NB4 (cell line): ENCODE data around the gene UTS2R.
"Not testable (repeated sequence)": the region's sequence is repeated elsewhere in the genome, so short reads cannot be mapped to it uniquely, and the experiment has no call there.

Source experiments
- DNase-seq: peaks from one replicate; pipeline ENCODE4 v3.0.0; 2010; ENCODE audit warnings: low read depth
- H3K4me3 ChIP-seq: one replicate; pipeline ENCODE4 v1.5.1; 2011; ENCODE audit warnings: mild to moderate bottlenecking, low read depth, low read length, moderate library complexity
- MAX ChIP-seq: IDR thresholded peaks from 2 replicates; pipeline ENCODE4 v1.6.1; 2011; ENCODE audit warnings: low read depth, low read length
- MYC ChIP-seq: IDR thresholded peaks from 2 replicates; pipeline ENCODE4 v1.6.1; 2011; ENCODE audit warnings: low read depth, low read length
- POLR2A ChIP-seq: IDR thresholded peaks from 2 replicates; pipeline ENCODE4 v1.6.1; 2011; ENCODE audit warnings: mild to moderate bottlenecking; ENCODE audit not compliant: insufficient read length; ENCODE audit errors: extremely low read depth
- TF ChIP-seq, protein P1 (sequence below): IDR thresholded peaks from one replicate; pipeline ENCODE4 v1.5.1; 2012; ENCODE audit warnings: low read depth, low read length

The UTS2R gene

DNA sequence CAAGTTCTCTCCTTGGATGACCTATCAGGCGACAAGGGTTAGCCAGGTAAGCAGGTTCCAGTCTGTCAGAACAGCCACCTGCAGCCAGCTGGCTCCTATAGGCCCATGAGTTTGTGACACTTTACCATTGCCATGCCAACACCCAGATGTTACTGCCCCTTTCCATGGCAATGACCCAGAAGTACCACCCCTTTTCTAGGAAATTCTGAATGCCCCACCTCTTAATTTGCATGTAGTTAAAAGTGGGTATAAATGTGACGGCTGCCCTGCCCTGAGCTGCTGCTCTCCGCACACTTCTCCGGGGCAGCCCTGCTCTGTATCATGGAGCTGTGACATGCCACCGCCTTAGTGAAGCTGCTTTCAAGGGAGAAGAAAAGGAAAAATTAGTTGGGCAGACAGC lies 28.0 kb upstream of the UTS2R start:
- DNase-seq, result no peak
- TF ChIP-seq, protein P1, sequence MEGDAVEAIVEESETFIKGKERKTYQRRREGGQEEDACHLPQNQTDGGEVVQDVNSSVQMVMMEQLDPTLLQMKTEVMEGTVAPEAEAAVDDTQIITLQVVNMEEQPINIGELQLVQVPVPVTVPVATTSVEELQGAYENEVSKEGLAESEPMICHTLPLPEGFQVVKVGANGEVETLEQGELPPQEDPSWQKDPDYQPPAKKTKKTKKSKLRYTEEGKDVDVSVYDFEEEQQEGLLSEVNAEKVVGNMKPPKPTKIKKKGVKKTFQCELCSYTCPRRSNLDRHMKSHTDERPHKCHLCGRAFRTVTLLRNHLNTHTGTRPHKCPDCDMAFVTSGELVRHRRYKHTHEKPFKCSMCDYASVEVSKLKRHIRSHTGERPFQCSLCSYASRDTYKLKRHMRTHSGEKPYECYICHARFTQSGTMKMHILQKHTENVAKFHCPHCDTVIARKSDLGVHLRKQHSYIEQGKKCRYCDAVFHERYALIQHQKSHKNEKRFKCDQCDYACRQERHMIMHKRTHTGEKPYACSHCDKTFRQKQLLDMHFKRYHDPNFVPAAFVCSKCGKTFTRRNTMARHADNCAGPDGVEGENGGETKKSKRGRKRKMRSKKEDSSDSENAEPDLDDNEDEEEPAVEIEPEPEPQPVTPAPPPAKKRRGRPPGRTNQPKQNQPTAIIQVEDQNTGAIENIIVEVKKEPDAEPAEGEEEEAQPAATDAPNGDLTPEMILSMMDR, result no peak
- TF ChIP-seq MAX, result no peak
- no peak for TF ChIP-seq MYC
- no peak overlapping the region for H3K4me3 ChIP-seq

GRCh38 chr17:82344175-82344907 lies 27.2 kb upstream of the UTS2R start:
- H3K4me3 ChIP-seq, result no peak overlapping the region
- no peak for DNase-seq
- TF ChIP-seq POLR2A (no peak), MAX (no peak), MYC (no peak)
- TF ChIP-seq, protein P1, result no peak

DNA sequence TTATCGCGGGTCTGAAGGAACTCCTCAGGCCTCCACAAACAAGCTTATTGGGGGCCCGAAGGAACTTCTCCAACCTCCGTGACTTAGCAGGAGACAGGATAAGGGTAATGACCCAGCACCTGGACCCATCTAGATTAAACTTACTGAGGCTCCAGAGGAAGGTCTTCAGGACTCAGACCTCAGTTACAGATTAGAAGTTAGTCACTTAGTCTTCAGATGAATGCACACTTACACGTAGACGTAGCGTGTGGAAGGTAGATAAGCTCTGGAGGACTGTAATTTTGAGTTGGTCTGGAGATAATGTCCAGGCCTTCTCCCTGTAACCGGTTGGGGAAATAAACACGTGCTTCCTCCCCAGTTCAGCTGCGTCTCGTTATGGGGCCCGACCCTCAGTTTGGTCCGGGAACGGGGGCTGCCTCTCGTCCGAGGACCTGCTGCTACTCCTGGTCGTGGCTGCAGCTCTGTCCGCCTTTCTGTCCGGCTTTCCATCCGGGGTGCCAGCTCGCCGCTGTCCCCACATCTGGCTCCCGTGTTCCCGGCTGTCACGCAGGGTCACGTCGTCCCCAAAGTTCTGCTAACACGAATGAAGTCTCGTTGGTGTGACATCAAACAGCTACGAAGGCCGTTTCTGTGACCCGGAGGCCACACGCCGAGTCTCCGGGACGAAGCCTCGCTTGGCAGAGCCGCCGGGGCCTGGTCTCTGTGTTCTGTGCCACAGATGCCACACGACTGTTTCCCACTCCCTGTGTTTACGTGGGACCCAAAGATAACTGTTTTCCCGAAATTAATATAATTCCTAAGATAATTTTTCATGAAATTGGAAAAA lies 26.2 kb upstream of the UTS2R start:
- no peak for DNase-seq
- H3K4me3 ChIP-seq, result no peak overlapping the region
- TF ChIP-seq MAX, result no peak
- TF ChIP-seq, protein P1, result no peak
- TF ChIP-seq MYC, result no peak
- TF ChIP-seq POLR2A, result no peak

DNA sequence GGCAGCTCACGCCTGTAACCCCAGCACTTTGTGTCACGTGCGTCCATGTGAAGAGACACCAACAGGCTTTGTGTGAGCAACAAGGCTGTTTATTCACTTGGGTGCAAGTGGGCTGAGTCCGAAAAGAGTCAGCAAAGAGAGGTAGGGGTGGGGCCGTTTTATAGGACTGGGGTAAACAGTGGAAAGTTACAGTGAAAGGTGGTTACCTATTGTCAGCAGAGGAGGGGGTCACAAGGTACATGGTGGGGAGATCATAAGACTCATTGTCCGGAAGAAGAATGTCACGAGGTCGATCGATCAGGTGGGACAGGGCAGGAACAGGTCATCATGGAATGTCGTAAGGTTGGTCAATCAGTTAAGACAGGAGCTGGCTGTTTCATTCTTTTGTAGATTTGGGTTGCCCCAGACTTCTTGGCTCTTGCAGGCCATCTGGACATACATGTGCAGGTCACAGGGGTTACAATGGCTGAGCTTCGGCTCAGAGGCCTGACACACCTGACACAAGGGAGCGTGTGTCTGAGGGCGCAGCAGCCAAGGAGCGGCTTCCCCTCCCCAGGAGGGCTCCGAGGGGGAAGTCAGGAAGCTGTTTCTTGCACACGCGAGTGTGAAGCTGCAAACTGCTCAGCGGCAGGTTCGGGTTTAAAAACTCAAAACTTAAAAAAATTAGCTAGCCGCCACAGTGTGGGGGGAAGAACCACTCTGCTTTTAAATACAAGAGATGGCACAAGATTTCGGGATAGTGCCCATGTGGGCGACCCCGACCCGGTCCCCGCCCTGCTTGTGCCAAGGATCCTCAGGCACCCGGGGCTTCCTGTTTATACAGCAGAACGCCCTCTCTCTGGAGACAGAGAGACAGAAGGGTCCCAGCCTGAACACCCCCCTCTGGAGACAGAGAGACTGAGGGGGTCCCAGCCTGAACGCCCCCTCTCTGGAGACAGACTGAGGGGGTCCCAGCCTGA lies 24.9 kb upstream of the UTS2R start:
- DNase-seq, result peak; percentile 51
- no peak for TF ChIP-seq MYC
- no peak for TF ChIP-seq MAX
- TF ChIP-seq, protein P1, result no peak
- TF ChIP-seq POLR2A, result no peak
- no peak overlapping the region for H3K4me3 ChIP-seq

- not testable (repeated sequence) for H3K4me3 ChIP-seq, DNase-seq
Observed at GRCh38 chr17:82347994-82348393, 23.6 kb upstream of the UTS2R start.
